Activated naive CD8-positive, alpha-beta T cell treated with anti-CD3 and anti-CD28 coated beads, Interleukin-2, amount 10 ng/mL, durations not matched to agents 7 days and 5 days (primary cell): ENCODE results near the gene MLLT1. TPM values are rescaled to one million over a fixed set of nuclear protein-coding genes. Genes with fewer than 3 reads are reported as not detected.
A peak's percentile ranks its signal among the peaks of the same experiment; 100 is the strongest.

Experiments used
- ATAC-seq: fragments of 150-1000 bp; cut with Tn5 transposase; one replicate; pipeline ENCODE4 v1.10.0; 2021; ENCODE audit warnings: low read depth, moderate library complexity
- POLR2A ChIA-PET: fragments of 350-600 bp; sonication (Branson Sonifier 250); formaldehyde crosslinking; loops from one replicate; lab custom pipeline; 2021; ENCODE audit warnings: antibody characterized with exemption; lab: Charles Lee
- DNase-seq: peaks from one replicate; pipeline ENCODE4 v3.0.0; 2021
- H3K27ac Mint-ChIP-seq: one replicate; pipeline ENCODE4 v1.8.0; 2022; ENCODE audit warnings: mild to moderate bottlenecking, mixed read lengths
- H3K27me3 Mint-ChIP-seq: one replicate; pipeline ENCODE4 v1.8.0; 2022; ENCODE audit warnings: mild to moderate bottlenecking, moderate library complexity, mixed read lengths
- H3K36me3 Mint-ChIP-seq: one replicate; pipeline ENCODE4 v1.8.0; 2021; ENCODE audit warnings: mild to moderate bottlenecking, mixed read lengths
- H3K4me1 Mint-ChIP-seq: one replicate; pipeline ENCODE4 v1.8.0; 2021; ENCODE audit warnings: mixed read lengths
- H3K4me3 Mint-ChIP-seq: one replicate; pipeline ENCODE4 v1.8.0; 2022; ENCODE audit warnings: mild to moderate bottlenecking, moderate library complexity, mixed read lengths
- H3K9me3 Mint-ChIP-seq: one replicate; pipeline ENCODE4 v1.8.0; 2021; ENCODE audit warnings: mixed read lengths
- total RNA-seq, 2 experiments: library from RNA; stranded (reverse); gene quantifications; one replicate each; pipeline ENCODE4 v1.2.3, GENCODE V29; 2021

The MLLT1 gene
- total RNA-seq, 2 experiments from 2014 or later, result 37.8 to 42.1 TPM

GRCh38 chr19:6242677-6243076 lies 37.1 kb downstream of the MLLT1 start:
- DNase-seq, result no peak
- peak overlapping the region; percentile 79 for H3K27ac Mint-ChIP-seq
- peaks cover 24% of the 10 kb centered on the region for H3K4me1 Mint-ChIP-seq
- ATAC-seq, result no peak
- no peak overlapping the region for H3K4me3 Mint-ChIP-seq
- peaks cover 23% of the 10 kb centered on the region for H3K36me3 Mint-ChIP-seq
- POLR2A ChIA-PET, result interaction anchor here (0.6 to 0.9 kb wide), 2 partner anchors 14 to 17 kb away, joined by 3 read pairs; no protein-coding TSS in a partner anchor
- no peaks in the 10 kb centered on the region for H3K27me3 Mint-ChIP-seq
- H3K9me3 Mint-ChIP-seq, result peaks cover 2% of the 10 kb centered on the region

- Mint-ChIP-seq H3K4me3 (no peak overlapping the region), H3K9me3 (peaks cover 2% of the 10 kb centered on the region), H3K27ac (no peak overlapping the region), H3K27me3 (no peaks in the 10 kb centered on the region), H3K36me3 (peaks cover 16% of the 10 kb centered on the region), H3K4me1 (peaks cover 24% of the 10 kb centered on the region)
- ATAC-seq, result no peak
- POLR2A ChIA-PET, result no interaction called here
- no peak for DNase-seq
Measured at GRCh38 chr19:6241680-6242377, 37.9 kb downstream of the MLLT1 start.

- POLR2A ChIA-PET, result no interaction called here
- H3K27me3 Mint-ChIP-seq, result no peaks in the 10 kb centered on the region
- no peak overlapping the region for H3K4me3 Mint-ChIP-seq
- peaks cover 22% of the 10 kb centered on the region for H3K4me1 Mint-ChIP-seq
- peaks cover 10% of the 10 kb centered on the region for H3K36me3 Mint-ChIP-seq
- ATAC-seq, result no peak
- no peak overlapping the region for H3K27ac Mint-ChIP-seq
- H3K9me3 Mint-ChIP-seq, result no peaks in the 10 kb centered on the region
- no peak for DNase-seq
Measured at GRCh38 chr19:6241056-6241455, 38.7 kb downstream of the MLLT1 start.

GRCh38 chr19:6239871-6240676 lies 39.7 kb downstream of the MLLT1 start:
- POLR2A ChIA-PET, result no interaction called here
- Mint-ChIP-seq H3K4me1 (peaks cover 22% of the 10 kb centered on the region), H3K4me3 (no peak overlapping the region), H3K9me3 (no peaks in the 10 kb centered on the region), H3K36me3 (peaks cover 6% of the 10 kb centered on the region), H3K27me3 (no peaks in the 10 kb centered on the region), H3K27ac (no peak overlapping the region)
- ATAC-seq (no peak), DNase-seq (no peak)

- ATAC-seq (no peak), DNase-seq (no peak)
- no peaks in the 10 kb centered on the region for H3K27me3 Mint-ChIP-seq
- POLR2A ChIA-PET, result no interaction called here
- no peak overlapping the region for H3K27ac Mint-ChIP-seq
- H3K36me3 Mint-ChIP-seq, result peaks cover 3% of the 10 kb centered on the region
- peaks cover 22% of the 10 kb centered on the region for H3K4me1 Mint-ChIP-seq
- H3K9me3 Mint-ChIP-seq, result no peaks in the 10 kb centered on the region
- no peak overlapping the region for H3K4me3 Mint-ChIP-seq
Measured at GRCh38 chr19:6239401-6239844, 40.4 kb downstream of the MLLT1 start.

- ATAC-seq (no peak), DNase-seq (no peak)
- POLR2A ChIA-PET, result no interaction called here
- Mint-ChIP-seq H3K27ac (no peak overlapping the region), H3K36me3 (no peaks in the 10 kb centered on the region), H3K4me3 (no peak overlapping the region), H3K9me3 (no peaks in the 10 kb centered on the region), H3K4me1 (peaks cover 18% of the 10 kb centered on the region), H3K27me3 (no peaks in the 10 kb centered on the region)
Measured at GRCh38 chr19:6238643-6239281, 41.0 kb downstream of the MLLT1 start.

- DNase-seq (no peak), ATAC-seq (no peak)
- POLR2A ChIA-PET, result no interaction called here
- Mint-ChIP-seq H3K27ac (no peak overlapping the region), H3K27me3 (no peaks in the 10 kb centered on the region), H3K9me3 (no peaks in the 10 kb centered on the region), H3K4me3 (no peak overlapping the region), H3K4me1 (peaks cover 14% of the 10 kb centered on the region), H3K36me3 (no peaks in the 10 kb centered on the region)
Measured at GRCh38 chr19:6238256-6238642, 41.5 kb downstream of the MLLT1 start.

- Mint-ChIP-seq H3K4me3 (no peak overlapping the region), H3K9me3 (no peaks in the 10 kb centered on the region), H3K27ac (no peak overlapping the region), H3K4me1 (peaks cover 11% of the 10 kb centered on the region), H3K27me3 (no peaks in the 10 kb centered on the region), H3K36me3 (no peaks in the 10 kb centered on the region)
- ATAC-seq (no peak), DNase-seq (no peak)
- POLR2A ChIA-PET, result interaction anchor here (0.7 kb wide), 1 partner anchor 80 kb away, joined by 5 read pairs; no protein-coding TSS in a partner anchor
Measured at GRCh38 chr19:6236310-6237291, 43.2 kb downstream of the MLLT1 start.

- Mint-ChIP-seq H3K36me3 (no peaks in the 10 kb centered on the region), H3K9me3 (no peaks in the 10 kb centered on the region), H3K4me1 (peaks cover 15% of the 10 kb centered on the region), H3K27ac (no peak overlapping the region), H3K27me3 (no peaks in the 10 kb centered on the region), H3K4me3 (no peak overlapping the region)
- ATAC-seq, result no peak
- POLR2A ChIA-PET, result no interaction called here
- DNase-seq, result no peak
Measured at GRCh38 chr19:6235031-6235951, 44.5 kb downstream of the MLLT1 start.

GRCh38 chr19:6234527-6234926 lies 45.2 kb downstream of the MLLT1 start:
- ATAC-seq (no peak), DNase-seq (no peak)
- Mint-ChIP-seq H3K4me3 (no peak overlapping the region), H3K27ac (no peak overlapping the region), H3K9me3 (no peaks in the 10 kb centered on the region), H3K27me3 (no peaks in the 10 kb centered on the region), H3K4me1 (peaks cover 16% of the 10 kb centered on the region), H3K36me3 (peaks cover 2% of the 10 kb centered on the region)
- POLR2A ChIA-PET, result no interaction called here

GRCh38 chr19:6233827-6234511 lies 45.8 kb downstream of the MLLT1 start:
- Mint-ChIP-seq H3K9me3 (no peaks in the 10 kb centered on the region), H3K27me3 (no peaks in the 10 kb centered on the region), H3K4me3 (no peak overlapping the region), H3K36me3 (peaks cover 4% of the 10 kb centered on the region), H3K4me1 (peaks cover 18% of the 10 kb centered on the region), H3K27ac (no peak overlapping the region)
- DNase-seq (peak; percentile 28), ATAC-seq (no peak)
- POLR2A ChIA-PET, result no interaction called here
